ENCODE measurements around the gene GJB6.

The GJB6 gene

DNA sequence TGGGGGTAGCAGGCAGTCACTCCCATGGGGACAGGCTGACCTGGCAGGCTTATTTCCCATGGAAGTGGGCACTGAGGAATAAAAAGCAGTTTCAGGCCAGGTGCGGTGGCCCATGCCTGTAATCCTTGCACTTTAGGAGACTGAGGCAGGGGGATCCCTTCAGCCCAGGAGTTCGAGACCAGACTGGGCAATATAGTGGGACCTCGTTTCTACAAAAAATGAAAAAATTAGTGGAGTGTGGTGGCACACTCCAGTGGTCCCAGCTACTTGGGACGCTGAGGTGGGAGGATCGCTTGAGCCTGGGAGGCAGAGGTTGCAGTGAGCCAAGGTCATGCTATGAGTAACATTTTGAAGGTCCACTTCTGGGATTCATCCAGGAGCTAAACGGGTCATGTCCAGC lies 45.3 kb downstream of the GJB6 start:
- no peak for DNase-seq (ENCODE audit: low spot score)

- DNase-seq (ENCODE audit: low spot score), result no peak
Observed at GRCh38 chr13:20185366-20186056, 46.6 kb downstream of the GJB6 start.

DNA sequence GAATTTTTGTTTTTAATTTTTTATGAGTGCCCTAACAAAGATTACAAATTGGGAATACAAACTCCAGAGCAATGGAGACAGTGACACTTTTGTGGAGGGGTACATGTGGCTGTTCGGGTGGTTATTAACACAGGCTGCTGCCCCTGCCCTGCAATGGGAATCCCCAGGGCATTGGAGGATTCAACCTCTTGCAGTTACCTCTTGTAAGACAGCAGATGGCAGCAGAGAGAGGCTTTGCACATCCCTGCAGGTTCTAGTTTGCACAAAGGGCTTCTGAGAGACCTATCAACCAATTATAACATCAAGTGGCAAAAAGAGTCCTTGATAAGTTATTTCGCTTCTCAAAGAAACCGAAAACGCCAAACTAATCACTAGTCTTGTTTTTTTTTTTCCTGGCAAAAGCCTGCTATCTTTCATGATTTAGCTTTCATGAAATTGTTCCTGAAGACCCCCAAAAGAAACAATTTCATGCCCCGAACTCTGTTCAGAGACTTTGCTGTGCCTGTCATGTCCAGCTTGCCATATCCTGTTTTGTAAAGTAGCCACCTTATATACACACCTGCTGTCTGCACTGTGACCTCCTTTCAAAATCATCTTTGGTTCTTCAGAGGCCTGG lies 49.8 kb downstream of the GJB6 start:
- peak; percentile 73 for DNase-seq (ENCODE audit: low spot score)

DNA sequence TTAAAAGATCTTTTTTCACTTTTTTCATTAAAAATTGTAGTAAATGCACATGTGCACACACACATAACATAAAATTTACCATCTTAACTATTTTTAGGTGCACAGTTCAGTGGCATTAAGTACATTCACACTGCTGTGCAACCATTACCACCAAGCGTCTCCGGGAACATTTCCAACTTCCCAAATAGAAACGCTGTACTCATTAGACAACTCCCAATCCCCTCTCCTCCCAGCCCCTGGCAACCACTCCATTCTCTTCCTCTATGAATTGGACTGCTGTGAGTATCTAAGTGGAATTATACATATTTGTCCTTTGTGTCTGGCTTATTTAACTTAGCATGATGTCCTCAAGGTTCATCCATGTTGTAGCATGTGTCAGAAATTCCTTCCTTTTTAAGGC lies 50.9 kb downstream of the GJB6 start:
- DNase-seq (ENCODE audit: low spot score), result no peak

DNA sequence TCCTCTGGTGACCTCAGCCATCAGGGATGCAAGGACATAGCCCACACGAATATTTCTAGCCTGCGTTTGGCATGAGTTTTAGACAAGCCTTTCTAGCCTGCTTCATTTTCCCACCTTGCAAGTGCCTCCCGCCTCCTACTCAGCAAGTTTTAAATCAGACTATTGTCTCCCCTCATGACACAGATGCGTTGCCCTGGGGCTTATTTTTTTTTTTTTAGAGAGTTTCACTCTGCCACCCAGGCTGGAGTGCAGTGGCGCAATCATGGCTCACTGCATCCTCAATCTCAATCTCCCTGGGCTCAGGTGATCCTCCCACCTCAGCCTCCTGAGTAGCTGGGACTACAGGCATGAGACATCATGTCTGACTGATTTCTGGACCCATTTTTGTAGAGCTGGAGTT lies 54.0 kb downstream of the GJB6 start:
- no peak for DNase-seq (ENCODE audit: low spot score)

DNA sequence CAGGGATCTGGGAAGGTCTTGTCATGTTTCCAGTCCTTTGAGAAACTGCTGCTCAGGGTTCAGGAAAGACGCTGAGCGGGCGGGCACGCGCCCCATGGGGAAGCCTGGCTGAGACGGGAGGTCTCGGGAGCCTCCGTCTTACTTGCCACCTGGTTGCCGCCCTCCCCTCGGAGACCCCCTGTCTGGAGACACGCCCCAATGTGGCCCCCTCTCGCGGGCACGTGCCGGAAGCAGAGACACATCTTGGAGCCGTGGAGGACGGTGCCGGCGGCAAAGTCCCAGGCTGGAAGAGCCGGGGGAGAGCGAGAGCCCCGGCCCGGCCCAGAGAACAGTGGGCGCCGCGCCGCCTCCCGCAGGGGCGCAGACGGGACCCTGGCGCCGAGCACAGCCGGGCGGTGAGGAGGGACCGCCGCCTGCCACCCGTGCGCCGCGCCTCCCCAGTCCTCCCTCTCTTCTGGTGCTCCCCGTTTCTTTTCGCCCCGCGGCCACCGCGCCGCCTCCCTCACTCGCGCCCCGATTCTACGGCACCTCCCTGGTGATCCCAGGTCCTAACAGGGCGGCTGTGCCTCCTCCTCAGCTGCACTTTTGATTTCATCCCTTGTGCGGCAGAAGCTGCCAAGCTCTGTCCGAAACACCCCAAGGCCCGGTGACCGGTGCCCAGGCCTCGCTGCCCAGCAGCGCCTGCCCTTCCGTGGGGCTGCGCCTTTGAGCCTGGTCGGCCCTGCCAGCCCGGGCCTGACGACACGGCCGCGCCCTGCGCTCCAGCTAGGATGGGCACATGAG lies 54.9 kb downstream of the GJB6 start:
- DNase-seq (ENCODE audit: low spot score), result no peak

GRCh38 chr13:20175907-20176652 lies 56.0 kb downstream of the GJB6 start:
- DNase-seq (ENCODE audit: low spot score), result no peak

GRCh38 chr13:20175406-20175794 lies 56.7 kb downstream of the GJB6 start:
- DNase-seq (ENCODE audit: low spot score), result no peak

GRCh38 chr13:20174656-20175405 lies 57.3 kb downstream of the GJB6 start:
- DNase-seq (ENCODE audit: low spot score), result peak; percentile 63

- DNase-seq (ENCODE audit: low spot score), result no peak
Observed at GRCh38 chr13:20173116-20173746, 58.9 kb downstream of the GJB6 start.

Measured in CD4-positive, alpha-beta T cell treated with Interleukin-15 for 4 hours (primary cell).